ENCODE data around the gene SORBS2. TPM values are rescaled to one million over a fixed set of nuclear protein-coding genes. Genes with fewer than 3 reads are reported as not detected.

The SORBS2 gene
- total RNA-seq, 1 experiment from 2014 or later: 8.4 TPM

DNA sequence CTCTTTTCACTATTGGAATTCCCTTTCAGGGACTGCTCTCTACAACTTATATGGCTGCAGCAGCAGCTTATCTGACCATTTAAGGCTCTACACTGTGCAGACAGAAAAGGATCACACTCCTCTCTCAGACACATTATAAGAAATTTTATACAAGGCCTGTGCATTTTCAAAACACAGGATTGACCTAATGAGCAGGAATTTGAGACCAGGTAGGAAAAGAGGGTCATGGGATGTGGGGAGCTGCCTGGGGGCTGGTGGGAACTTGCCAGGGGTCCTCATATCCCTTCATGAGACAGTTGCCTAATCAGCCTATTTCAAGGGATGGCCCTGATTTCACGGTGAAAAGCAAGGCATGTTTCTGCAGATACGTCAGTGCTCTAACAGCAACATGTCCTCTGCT lies 77.1 kb downstream of the SORBS2 start:
- DNase-seq (ENCODE audit: low read depth, low spot score): no peak
- H3K36me3 ChIP-seq (ENCODE audit: control insufficient read depth, insufficient read depth, low read length): no peaks in the 10 kb centered on the region
- in situ Hi-C loops (cut with HindIII; ENCODE audit: low pct_unique_long_range_greater_than_20kb, low sequenced_read_pairs): no loop called here
- H3K9me3 ChIP-seq (ENCODE audit: control insufficient read depth, insufficient read depth, low read depth, low read length): no peaks in the 10 kb centered on the region
- H3K27me3 ChIP-seq (ENCODE audit: control insufficient read depth, insufficient read depth, low read length): no peaks in the 10 kb centered on the region
- POLR2A ChIA-PET: no interaction called here
- intact Hi-C loops (cut with micrococcal nuclease; ENCODE audit: unreplicated experiment): no loop called here
- no peak for ATAC-seq
- H3K4me1 ChIP-seq (ENCODE audit: control insufficient read depth, insufficient read depth, low read length): no peaks in the 10 kb centered on the region
- H3K27ac ChIP-seq (ENCODE audit: low read length): no peak overlapping the region
- no peak overlapping the region for H3K4me3 ChIP-seq (ENCODE audit: low read depth in 2 of 2, low read length in 2 of 2)
- BruUV-seq (replicated peaks): no TSS peak
- CTCF ChIA-PET: no interaction called here
- no peak for TF ChIP-seq POLR2AphosphoS5 (IDR thresholded peaks at IDR 0.05; ENCODE audit: low read depth, low read length)
- TF ChIP-seq, protein P1, sequence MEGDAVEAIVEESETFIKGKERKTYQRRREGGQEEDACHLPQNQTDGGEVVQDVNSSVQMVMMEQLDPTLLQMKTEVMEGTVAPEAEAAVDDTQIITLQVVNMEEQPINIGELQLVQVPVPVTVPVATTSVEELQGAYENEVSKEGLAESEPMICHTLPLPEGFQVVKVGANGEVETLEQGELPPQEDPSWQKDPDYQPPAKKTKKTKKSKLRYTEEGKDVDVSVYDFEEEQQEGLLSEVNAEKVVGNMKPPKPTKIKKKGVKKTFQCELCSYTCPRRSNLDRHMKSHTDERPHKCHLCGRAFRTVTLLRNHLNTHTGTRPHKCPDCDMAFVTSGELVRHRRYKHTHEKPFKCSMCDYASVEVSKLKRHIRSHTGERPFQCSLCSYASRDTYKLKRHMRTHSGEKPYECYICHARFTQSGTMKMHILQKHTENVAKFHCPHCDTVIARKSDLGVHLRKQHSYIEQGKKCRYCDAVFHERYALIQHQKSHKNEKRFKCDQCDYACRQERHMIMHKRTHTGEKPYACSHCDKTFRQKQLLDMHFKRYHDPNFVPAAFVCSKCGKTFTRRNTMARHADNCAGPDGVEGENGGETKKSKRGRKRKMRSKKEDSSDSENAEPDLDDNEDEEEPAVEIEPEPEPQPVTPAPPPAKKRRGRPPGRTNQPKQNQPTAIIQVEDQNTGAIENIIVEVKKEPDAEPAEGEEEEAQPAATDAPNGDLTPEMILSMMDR (IDR thresholded peaks at IDR 0.05): no peak
- TF ChIP-seq, protein P2, sequence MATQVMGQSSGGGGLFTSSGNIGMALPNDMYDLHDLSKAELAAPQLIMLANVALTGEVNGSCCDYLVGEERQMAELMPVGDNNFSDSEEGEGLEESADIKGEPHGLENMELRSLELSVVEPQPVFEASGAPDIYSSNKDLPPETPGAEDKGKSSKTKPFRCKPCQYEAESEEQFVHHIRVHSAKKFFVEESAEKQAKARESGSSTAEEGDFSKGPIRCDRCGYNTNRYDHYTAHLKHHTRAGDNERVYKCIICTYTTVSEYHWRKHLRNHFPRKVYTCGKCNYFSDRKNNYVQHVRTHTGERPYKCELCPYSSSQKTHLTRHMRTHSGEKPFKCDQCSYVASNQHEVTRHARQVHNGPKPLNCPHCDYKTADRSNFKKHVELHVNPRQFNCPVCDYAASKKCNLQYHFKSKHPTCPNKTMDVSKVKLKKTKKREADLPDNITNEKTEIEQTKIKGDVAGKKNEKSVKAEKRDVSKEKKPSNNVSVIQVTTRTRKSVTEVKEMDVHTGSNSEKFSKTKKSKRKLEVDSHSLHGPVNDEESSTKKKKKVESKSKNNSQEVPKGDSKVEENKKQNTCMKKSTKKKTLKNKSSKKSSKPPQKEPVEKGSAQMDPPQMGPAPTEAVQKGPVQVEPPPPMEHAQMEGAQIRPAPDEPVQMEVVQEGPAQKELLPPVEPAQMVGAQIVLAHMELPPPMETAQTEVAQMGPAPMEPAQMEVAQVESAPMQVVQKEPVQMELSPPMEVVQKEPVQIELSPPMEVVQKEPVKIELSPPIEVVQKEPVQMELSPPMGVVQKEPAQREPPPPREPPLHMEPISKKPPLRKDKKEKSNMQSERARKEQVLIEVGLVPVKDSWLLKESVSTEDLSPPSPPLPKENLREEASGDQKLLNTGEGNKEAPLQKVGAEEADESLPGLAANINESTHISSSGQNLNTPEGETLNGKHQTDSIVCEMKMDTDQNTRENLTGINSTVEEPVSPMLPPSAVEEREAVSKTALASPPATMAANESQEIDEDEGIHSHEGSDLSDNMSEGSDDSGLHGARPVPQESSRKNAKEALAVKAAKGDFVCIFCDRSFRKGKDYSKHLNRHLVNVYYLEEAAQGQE (IDR thresholded peaks at IDR 0.05; ENCODE audit: insufficient read depth in 1 of 2, low read depth in 2 of 2, low read length in 1 of 2): no peak
- no peak for TF ChIP-seq SIN3A (IDR thresholded peaks at IDR 0.05; ENCODE audit: borderline replicate concordance, insufficient read depth, low read depth, low read length)
- no peak for TF ChIP-seq TCF7L2 (IDR thresholded peaks at IDR 0.05; ENCODE audit: low read depth, low read length)

DNA sequence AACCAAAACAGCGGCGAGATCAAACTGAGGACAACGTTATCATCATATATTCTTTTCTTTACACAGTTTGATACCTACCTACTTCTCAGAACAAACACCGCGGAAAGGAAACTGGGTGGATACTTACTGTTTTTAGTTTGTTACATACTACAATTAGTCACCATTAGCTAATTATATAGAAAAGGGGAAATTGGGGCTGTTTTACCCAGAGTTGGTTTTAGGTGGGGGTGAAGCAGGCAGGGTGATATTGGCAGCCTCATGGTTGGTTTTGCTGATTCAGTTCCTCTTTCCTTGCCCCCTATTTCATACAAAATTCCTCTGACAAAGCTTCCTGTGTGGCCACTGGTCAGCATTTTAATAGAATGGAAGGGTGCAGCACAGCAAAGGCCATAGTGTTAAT lies 77.8 kb downstream of the SORBS2 start:
- TF ChIP-seq SIN3A (IDR thresholded peaks at IDR 0.05; ENCODE audit: borderline replicate concordance, insufficient read depth, low read depth, low read length) (no peak), POLR2AphosphoS5 (IDR thresholded peaks at IDR 0.05; ENCODE audit: low read depth, low read length) (no peak), TCF7L2 (IDR thresholded peaks at IDR 0.05; ENCODE audit: low read depth, low read length) (no peak)
- TF ChIP-seq, protein P1 (IDR thresholded peaks at IDR 0.05): no peak
- TF ChIP-seq, protein P2 (IDR thresholded peaks at IDR 0.05; ENCODE audit: insufficient read depth in 1 of 2, low read depth in 2 of 2, low read length in 1 of 2): no peak
- CTCF ChIA-PET: no interaction called here
- in situ Hi-C loops (cut with HindIII; ENCODE audit: low pct_unique_long_range_greater_than_20kb, low sequenced_read_pairs) (no loop called here), intact Hi-C loops (cut with micrococcal nuclease; ENCODE audit: unreplicated experiment) (no loop called here)
- no peak for ATAC-seq
- DNase-seq (ENCODE audit: low read depth, low spot score): no peak
- POLR2A ChIA-PET: no interaction called here
- Histone ChIP-seq H3K9me3 (ENCODE audit: control insufficient read depth, insufficient read depth, low read depth, low read length) (no peaks in the 10 kb centered on the region), H3K4me1 (ENCODE audit: control insufficient read depth, insufficient read depth, low read length) (no peaks in the 10 kb centered on the region), H3K36me3 (ENCODE audit: control insufficient read depth, insufficient read depth, low read length) (no peaks in the 10 kb centered on the region), H3K27me3 (ENCODE audit: control insufficient read depth, insufficient read depth, low read length) (no peaks in the 10 kb centered on the region), H3K4me3 (ENCODE audit: low read depth in 2 of 2, low read length in 2 of 2) (no peak overlapping the region), H3K27ac (ENCODE audit: low read length) (no peak overlapping the region)
- BruUV-seq (replicated peaks): no TSS peak
